ENCODE data around the gene CWF19L1. TPM values are rescaled to one million over a fixed set of nuclear protein-coding genes. Genes with fewer than 3 reads are reported as not detected.
A peak's percentile ranks its signal among the peaks of the same experiment; 100 is the strongest.
"Not testable (repeated sequence)": the region's sequence is repeated elsewhere in the genome, so short reads cannot be mapped to it uniquely, and the experiment has no call there.

The CWF19L1 gene
- total and polyA plus RNA-seq, 2 experiments from 2014 or later: 14.3 to 17.7 TPM

- H3K27me3 ChIP-seq: peaks cover 15% of the 10 kb centered on the region
- no peak overlapping the region for H3K4me3 ChIP-seq
- no peaks in the 10 kb centered on the region for H3K4me1 ChIP-seq (ENCODE audit: low read depth)
- H3K36me3 ChIP-seq: no peaks in the 10 kb centered on the region
- H3K27ac ChIP-seq: no peak overlapping the region
- TF ChIP-seq CTCF (IDR thresholded peaks at IDR 0.05; ENCODE audit: low read depth, low read length): no peak
- H3K9me3 ChIP-seq (ENCODE audit: low read depth): no peaks in the 10 kb centered on the region
- no peak for DNase-seq (ENCODE audit: low read depth in 1 of 2, low spot score in 1 of 2)
These were observed 37.0 kb upstream of the CWF19L1 start for GRCh38 chr10:100304414-100304813.

GRCh38 chr10:100303724-100304319 lies 36.4 kb upstream of the CWF19L1 start:
- Histone ChIP-seq H3K4me1 (ENCODE audit: low read depth) (no peaks in the 10 kb centered on the region), H3K4me3 (no peak overlapping the region), H3K36me3 (no peaks in the 10 kb centered on the region), H3K27ac (no peak overlapping the region), H3K27me3 (peaks cover 15% of the 10 kb centered on the region), H3K9me3 (ENCODE audit: low read depth) (no peaks in the 10 kb centered on the region)
- TF ChIP-seq CTCF (IDR thresholded peaks at IDR 0.05; ENCODE audit: low read depth, low read length): peak; percentile 70
- DNase-seq (ENCODE audit: low read depth in 1 of 2, low spot score in 1 of 2): peak; percentile 43 to 53

GRCh38 chr10:100301123-100301522 lies 33.7 kb upstream of the CWF19L1 start:
- H3K4me1 ChIP-seq (ENCODE audit: low read depth); H3K36me3 ChIP-seq; H3K4me3 ChIP-seq; DNase-seq (ENCODE audit: low read depth in 1 of 2, low spot score in 1 of 2); H3K9me3 ChIP-seq (ENCODE audit: low read depth); H3K27ac ChIP-seq; H3K27me3 ChIP-seq: not testable (repeated sequence)

- H3K4me1 ChIP-seq (ENCODE audit: low read depth): no peaks in the 10 kb centered on the region
- H3K4me3 ChIP-seq: no peak overlapping the region
- peaks cover 24% of the 10 kb centered on the region for H3K27me3 ChIP-seq
- TF ChIP-seq CTCF (IDR thresholded peaks at IDR 0.05; ENCODE audit: low read depth, low read length): no peak
- no peaks in the 10 kb centered on the region for H3K36me3 ChIP-seq
- no peak for DNase-seq (ENCODE audit: low read depth in 1 of 2, low spot score in 1 of 2)
- no peaks in the 10 kb centered on the region for H3K9me3 ChIP-seq (ENCODE audit: low read depth)
- no peak overlapping the region for H3K27ac ChIP-seq
These were observed 29.8 kb upstream of the CWF19L1 start for GRCh38 chr10:100297242-100297641.

GRCh38 chr10:100293066-100293465 lies 25.6 kb upstream of the CWF19L1 start:
- DNase-seq (ENCODE audit: low read depth in 1 of 2, low spot score in 1 of 2): no peak
- H3K9me3 ChIP-seq (ENCODE audit: low read depth): no peaks in the 10 kb centered on the region
- H3K4me3 ChIP-seq: no peak overlapping the region
- H3K27me3 ChIP-seq: peaks cover 32% of the 10 kb centered on the region
- no peak for TF ChIP-seq CTCF (IDR thresholded peaks at IDR 0.05; ENCODE audit: low read depth, low read length)
- H3K27ac ChIP-seq: no peak overlapping the region
- no peaks in the 10 kb centered on the region for H3K36me3 ChIP-seq
- H3K4me1 ChIP-seq (ENCODE audit: low read depth): no peaks in the 10 kb centered on the region

- H3K9me3 ChIP-seq (ENCODE audit: low read depth); H3K27ac ChIP-seq; H3K4me3 ChIP-seq; H3K36me3 ChIP-seq; H3K4me1 ChIP-seq (ENCODE audit: low read depth): not testable (repeated sequence)
- H3K27me3 ChIP-seq: peaks cover 32% of the 10 kb centered on the region
- peak in 1 of 2 donors; percentile 57 for DNase-seq (ENCODE audit: low read depth in 1 of 2, low spot score in 1 of 2)
These were observed 24.9 kb upstream of the CWF19L1 start for GRCh38 chr10:100292300-100292699.

GRCh38 chr10:100291356-100291755 lies 23.9 kb upstream of the CWF19L1 start:
- H3K9me3 ChIP-seq (ENCODE audit: low read depth): no peaks in the 10 kb centered on the region

More at GRCh38 chr10:100291356-100291755, 23.9 kb upstream of the CWF19L1 start:
- Histone ChIP-seq H3K4me1 (ENCODE audit: low read depth) (no peaks in the 10 kb centered on the region), H3K36me3 (no peaks in the 10 kb centered on the region), H3K27ac (no peak overlapping the region), H3K4me3 (no peak overlapping the region), H3K27me3 (peaks cover 32% of the 10 kb centered on the region)
- DNase-seq (ENCODE audit: low read depth in 1 of 2, low spot score in 1 of 2): no peak
- no peak for TF ChIP-seq CTCF (IDR thresholded peaks at IDR 0.05; ENCODE audit: low read depth, low read length)

Data from cardiac muscle cell (in vitro differentiated cells and primary cell).